GM19468 (cell line): Measurements from ENCODE around the gene BCDIN3D.

Experiments used
- ATAC-seq: cut with Tn5 transposase; IDR thresholded peaks from one replicate; pipeline ENCODE4 v1.9.1; 2021; ENCODE audit warnings: mild to moderate bottlenecking, moderate library complexity, moderate number of reproducible peaks; ENCODE audit not compliant: unreplicated experiment; ENCODE audit errors: extremely low read depth

BCDIN3D gene

DNA sequence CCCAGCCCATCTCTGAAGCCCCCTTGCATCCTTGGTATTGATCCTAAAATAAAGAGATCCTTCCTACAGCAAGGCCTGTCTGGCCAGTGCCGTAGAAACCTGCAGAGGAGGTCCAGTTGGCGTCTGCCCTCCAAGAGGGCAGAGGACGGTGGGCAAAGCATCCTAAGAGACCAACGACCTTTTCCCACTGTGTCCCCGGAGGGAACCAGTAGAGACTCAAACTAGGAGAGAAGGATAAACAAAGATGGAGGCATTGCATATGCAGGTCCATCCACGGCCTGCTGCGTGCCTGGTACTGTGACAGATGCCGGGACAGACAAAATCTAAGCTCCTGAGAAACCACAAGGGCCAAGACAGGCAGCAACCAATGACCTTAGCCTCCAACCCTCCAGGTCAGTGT is 18.5 kb downstream of the BCDIN3D start:
- no peak for ATAC-seq

DNA sequence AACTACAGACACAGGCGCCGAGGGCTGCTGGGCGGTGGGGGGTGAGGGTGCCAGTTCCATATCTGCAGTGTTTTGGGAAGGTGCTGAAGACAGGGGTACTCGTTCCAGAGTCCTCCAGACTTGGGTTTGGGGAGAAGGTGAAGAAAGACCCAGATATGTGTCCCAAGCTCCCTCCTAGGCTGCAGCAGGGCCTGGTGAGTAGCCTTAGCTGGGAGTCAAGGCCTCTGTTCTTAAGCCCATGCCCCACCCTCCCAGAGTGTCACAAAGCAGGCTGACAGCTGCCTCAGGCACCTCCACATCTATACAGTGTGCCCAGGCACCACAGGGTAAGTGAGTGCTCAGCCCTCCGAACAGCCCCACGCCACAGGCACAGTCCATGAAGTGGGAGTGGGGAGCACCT is 19.0 kb downstream of the BCDIN3D start:
- no peak for ATAC-seq

- no peak for ATAC-seq
Measured at GRCh38 chr12:49823350-49823749, 19.6 kb downstream of the BCDIN3D start.

- ATAC-seq: no peak
Measured at GRCh38 chr12:49821373-49822287, 21.3 kb downstream of the BCDIN3D start.

DNA sequence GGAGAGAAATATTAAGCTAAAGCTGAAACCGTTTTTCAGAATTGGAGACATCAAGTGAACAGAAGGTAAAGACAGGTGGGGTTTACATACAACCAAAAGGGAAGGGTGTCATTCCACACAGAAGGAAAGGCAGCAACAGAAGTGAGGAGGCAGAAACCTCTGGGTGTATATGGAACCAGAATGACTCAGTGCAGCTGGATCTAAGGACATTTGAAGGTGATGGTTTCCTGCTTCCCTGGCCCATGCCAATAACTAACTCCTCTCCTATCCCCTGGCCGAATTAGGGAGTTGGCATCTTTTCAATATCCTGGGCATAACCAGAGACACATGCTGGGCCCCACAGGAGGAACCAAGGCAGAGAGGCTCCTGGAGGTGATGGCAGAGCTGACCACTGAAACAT is 23.1 kb downstream of the BCDIN3D start:
- no peak for ATAC-seq

- no peak for ATAC-seq
Measured at GRCh38 chr12:49818241-49818895, 24.5 kb downstream of the BCDIN3D start.

DNA sequence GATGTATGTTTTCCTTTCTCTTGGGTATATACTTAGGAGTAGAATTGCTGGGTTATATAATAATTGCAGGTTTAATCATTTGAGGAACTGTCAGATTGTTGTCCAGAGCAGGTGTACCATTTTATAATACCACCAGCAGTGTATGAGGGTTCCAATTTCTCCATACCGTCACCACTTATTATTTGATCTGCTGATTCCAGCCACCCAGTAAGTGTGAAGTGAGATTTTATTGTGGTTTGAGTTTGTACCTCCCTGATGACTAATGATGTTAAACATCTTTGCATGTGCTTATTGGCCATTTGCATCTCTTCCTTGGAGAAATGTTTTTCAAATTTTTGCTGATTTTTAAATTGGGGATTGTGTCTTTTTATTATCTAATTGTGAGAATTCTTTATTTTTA is 29.8 kb downstream of the BCDIN3D start:
- ATAC-seq: no peak

DNA sequence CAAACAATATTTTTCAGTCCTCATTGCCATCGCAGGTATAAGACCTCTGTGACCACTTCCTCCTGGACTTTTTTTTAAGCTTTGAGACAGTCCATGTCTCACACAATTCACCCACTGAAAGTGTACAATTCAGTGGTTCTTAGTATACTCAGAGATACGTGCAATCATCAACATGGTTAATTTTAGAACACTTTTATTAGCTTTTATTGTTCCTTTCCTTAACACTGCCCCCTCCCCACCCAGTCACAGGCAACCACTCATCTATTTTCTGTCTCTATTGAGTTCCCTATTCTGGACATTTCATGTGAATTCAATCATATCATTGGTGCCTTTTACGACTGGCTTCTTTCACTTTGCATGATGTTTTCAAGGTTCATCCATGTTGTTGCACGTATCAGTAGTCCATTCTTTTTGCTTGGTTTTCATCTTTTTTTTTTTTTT is 30.9 kb downstream of the BCDIN3D start:
- no peak for ATAC-seq

- no peak for ATAC-seq
Measured at GRCh38 chr12:49811136-49811535, 31.8 kb downstream of the BCDIN3D start.

DNA sequence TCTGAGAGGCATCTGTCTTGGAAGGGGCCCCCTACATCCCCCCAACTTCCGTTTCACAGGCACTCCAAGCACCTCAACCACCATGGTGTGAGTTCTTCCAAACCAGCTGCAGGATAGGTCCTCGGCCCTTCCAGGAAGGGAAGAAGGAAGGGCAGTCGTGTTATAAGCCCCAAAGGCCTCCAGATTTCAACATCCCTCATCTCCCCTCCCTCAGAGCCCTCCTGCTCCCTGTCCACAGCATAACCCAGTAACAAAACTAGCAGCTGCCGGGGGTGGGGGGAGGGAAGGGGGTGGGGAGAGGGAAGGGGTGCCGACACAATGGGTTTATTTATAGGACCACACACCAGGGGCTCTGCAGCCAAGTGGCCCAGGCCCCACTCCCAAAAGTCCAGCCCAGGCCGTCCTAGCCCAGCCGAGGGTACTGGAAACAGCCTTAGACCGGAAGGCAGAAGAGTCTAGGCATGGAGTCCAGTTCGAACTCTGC is 33.0 kb downstream of the BCDIN3D start:
- ATAC-seq: no peak

DNA sequence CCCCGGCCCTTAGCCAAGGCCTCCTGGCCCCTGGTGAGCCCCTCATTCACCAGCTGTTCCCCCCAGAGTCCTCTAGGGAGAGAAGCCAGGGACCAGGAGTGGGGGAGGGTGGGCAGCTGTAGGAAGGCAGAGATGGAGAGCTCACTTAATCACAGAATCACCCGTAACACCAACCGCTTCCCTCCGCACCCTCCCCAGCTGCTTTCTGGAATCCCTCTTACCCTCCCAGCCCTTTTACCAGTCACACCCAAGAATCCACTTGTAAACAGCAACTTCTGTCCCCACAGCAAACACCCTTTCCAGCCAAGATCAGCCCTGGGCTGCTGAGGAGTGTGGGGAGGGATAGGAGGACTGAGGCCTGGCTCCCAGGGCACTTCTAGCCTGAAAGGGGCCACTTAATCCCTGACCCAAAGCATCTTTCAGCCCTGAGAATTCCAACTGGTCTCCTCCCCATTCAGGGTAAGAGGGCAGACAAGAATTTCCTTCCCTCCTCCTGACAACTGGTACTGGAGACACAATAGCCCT is 33.5 kb downstream of the BCDIN3D start:
- no peak for ATAC-seq

GRCh38 chr12:49808686-49809380 is 34.1 kb downstream of the BCDIN3D start:
- ATAC-seq: no peak

- no peak for ATAC-seq
Measured at GRCh38 chr12:49807991-49808580, 34.8 kb downstream of the BCDIN3D start.

DNA sequence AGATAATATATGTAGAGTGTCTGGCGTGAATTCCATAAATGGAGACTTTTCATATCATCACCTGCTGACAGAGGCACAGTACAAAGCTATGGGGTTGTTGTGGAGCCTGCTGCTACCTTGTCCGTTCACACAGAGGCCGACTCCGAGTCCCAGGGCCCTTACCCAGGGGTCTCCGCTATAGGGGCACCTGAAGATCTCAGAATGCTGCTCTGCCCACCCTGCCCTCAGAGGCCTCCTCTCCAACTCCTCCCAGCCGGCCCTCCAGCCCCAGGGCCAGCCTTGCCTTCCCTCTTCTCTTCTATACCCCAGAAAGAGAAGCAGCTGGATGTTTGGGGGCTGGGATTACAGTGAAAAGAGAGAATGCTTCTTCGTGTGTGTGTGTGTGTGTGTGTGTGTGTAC is 36.0 kb downstream of the BCDIN3D start:
- ATAC-seq: no peak

GRCh38 chr12:49806321-49806813 is 36.5 kb downstream of the BCDIN3D start:
- ATAC-seq: no peak

DNA sequence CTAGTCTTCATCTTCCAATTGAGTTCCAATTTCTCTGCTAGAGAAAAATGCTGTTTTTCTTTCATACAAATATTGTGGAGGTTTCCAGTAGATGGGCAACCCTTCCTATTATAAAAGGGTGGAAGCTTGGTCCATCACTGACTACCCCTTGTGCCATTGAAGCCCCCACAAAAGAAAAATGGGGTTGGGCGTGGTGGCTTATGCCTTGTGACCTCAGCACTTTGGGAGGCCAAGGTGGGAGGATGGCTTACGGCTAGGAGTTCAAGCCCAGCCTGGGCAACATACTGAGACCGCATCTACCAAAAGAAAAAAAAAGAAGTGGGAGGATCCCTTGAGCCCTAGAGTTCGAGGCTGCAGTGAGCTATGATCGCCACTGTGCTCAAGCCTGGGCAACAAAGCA is 37.5 kb downstream of the BCDIN3D start:
- no peak for ATAC-seq

GRCh38 chr12:49804821-49805220 is 38.1 kb downstream of the BCDIN3D start:
- ATAC-seq: no peak

DNA sequence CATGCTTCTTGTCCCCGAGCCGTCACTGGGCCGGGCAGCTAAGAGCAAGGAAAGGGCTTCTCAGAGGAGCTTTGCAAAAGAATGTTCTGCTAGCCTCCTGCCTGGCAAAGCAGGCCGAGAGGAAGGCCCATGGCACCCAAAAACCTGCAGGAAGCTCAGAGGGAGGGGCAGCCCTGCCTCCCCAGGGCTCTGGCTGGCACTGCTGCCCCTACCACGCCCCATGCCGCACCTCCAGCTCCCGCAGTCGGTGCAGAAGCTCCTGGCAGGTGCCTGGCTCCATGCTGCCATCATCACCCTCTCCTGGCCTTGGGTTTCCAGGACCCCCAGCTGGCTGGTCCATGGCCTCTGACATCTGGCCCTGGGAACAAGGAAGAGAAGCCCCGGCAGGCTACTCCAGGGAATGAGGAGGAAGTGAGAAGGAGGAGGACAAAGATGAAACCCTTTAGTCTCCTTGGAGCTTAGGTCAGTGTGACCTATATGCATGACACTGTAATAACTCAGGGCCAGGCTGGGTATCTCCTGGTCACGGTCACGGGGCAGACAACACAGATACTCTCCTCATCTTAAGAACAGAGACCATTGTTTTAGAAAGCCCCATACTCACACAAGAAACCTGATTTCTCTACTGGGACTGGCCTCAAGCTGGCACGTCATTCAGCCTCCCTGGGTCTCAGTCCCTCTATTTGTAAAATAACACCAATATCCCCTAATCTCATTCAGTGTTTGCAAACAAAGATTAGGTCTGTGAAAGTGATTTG is 39.0 kb downstream of the BCDIN3D start:
- no peak for ATAC-seq
